ENCODE data around the gene UBB.
"Not testable (repeated sequence)": the region's sequence is repeated elsewhere in the genome, so short reads cannot be mapped to it uniquely, and the experiment has no call there.

DNA sequence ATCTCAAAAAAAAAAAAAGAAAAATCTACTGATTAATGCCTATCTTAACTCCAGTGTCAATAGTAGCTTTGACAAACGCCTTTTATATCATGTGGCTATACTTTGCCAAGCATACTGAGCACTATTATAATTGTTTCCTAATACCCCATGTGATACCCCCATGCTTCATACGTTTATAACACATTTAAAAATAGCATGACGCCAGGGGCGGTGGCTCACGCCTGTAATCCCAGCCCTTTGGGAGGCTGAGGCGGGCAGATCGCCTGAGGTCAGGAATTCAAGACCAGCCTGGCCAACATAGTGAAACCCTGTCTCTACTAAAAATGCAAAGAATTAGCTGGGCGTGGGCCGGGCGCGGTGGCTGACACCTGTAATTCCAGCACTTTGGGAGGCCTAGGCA lies 11.6 kb downstream of the UBB start:
- not testable (repeated sequence) for TF ChIP-seq POLR2A, CTCF (IDR thresholded peaks at IDR 0.05)
